ENCODE results near the gene FAM107B.

The FAM107B gene

DNA sequence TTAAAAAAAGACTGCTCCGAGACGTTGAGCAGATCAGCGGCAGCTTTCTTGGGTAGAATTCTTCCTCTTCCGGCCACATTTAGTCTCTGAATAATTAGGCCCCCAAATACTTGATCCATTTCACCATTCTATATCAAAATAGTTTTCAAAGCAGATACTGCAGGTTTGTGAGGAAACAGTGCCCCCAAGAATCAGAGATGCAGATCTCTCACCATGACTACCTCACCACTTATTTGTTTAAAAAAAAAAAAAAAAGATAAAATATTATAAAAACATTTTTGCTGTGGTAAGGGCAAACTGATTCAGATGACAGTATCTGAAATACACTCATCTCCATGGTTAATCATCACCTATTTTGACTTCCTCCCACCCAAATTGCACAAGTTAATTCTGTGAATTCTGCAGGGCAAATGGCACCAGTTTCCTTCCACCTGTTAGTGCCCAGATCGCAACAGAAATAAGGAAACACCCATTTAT, 210.4 kb downstream of the FAM107B start:
- TF ChIP-seq, protein P1, sequence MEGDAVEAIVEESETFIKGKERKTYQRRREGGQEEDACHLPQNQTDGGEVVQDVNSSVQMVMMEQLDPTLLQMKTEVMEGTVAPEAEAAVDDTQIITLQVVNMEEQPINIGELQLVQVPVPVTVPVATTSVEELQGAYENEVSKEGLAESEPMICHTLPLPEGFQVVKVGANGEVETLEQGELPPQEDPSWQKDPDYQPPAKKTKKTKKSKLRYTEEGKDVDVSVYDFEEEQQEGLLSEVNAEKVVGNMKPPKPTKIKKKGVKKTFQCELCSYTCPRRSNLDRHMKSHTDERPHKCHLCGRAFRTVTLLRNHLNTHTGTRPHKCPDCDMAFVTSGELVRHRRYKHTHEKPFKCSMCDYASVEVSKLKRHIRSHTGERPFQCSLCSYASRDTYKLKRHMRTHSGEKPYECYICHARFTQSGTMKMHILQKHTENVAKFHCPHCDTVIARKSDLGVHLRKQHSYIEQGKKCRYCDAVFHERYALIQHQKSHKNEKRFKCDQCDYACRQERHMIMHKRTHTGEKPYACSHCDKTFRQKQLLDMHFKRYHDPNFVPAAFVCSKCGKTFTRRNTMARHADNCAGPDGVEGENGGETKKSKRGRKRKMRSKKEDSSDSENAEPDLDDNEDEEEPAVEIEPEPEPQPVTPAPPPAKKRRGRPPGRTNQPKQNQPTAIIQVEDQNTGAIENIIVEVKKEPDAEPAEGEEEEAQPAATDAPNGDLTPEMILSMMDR (IDR thresholded peaks at IDR 0.05), result no peak
- H3K4me1 ChIP-seq (ENCODE audit: control insufficient read depth in 1 of 2, insufficient read depth in 1 of 2, low read depth in 1 of 2, low read length in 1 of 2), result peaks cover 92% of the 10 kb centered on the region in 2 experiments
- peak overlapping the region; percentile 95 for H3K27ac ChIP-seq
- H3K9me3 ChIP-seq, result no peaks in the 10 kb centered on the region
- H3K4me3 ChIP-seq (ENCODE audit: low read depth in 1 of 2, low read length in 1 of 2), result peak overlapping the region; percentile 15 to 27
- peaks cover 16% of the 10 kb centered on the region for H3K36me3 ChIP-seq
- H3K27me3 ChIP-seq, result no peaks in the 10 kb centered on the region

DNA sequence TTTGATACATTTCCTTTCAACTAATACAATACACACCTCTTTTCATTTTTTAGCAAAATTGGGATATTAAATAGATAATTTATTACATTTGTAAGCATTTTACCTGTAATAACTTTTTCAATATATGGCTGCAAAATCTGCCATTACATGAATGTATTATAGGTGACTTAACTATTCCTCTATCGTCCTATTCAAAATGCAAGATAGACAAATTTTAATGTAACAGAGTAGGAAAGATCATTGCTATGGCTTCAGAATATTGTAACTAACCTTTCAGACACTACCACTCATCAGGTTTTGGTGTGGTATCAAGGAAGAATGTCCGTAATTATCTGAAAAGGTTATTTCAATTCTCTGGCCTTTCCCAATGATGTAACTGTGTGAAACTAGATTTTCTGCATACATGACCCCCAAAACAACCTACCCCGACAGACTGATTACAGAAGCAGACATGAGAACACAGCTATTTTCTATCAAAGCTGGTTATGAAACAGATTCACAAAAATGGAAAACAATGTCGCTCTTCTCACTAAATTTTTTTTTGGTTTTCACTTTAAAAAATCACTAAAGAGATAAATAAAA, 211.2 kb downstream of the FAM107B start:
- no peaks in the 10 kb centered on the region for H3K9me3 ChIP-seq
- no peaks in the 10 kb centered on the region for H3K27me3 ChIP-seq
- peak overlapping the region; percentile 95 for H3K27ac ChIP-seq
- H3K4me1 ChIP-seq (ENCODE audit: control insufficient read depth in 1 of 2, insufficient read depth in 1 of 2, low read depth in 1 of 2, low read length in 1 of 2), result peaks cover 92 to 93% of the 10 kb centered on the region in 2 experiments
- TF ChIP-seq, protein P1 (IDR thresholded peaks at IDR 0.05), result no peak
- H3K4me3 ChIP-seq (ENCODE audit: low read depth in 1 of 2, low read length in 1 of 2), result peak overlapping the region in 1 of 2 experiments; percentile 27
- H3K36me3 ChIP-seq, result peaks cover 16% of the 10 kb centered on the region

DNA sequence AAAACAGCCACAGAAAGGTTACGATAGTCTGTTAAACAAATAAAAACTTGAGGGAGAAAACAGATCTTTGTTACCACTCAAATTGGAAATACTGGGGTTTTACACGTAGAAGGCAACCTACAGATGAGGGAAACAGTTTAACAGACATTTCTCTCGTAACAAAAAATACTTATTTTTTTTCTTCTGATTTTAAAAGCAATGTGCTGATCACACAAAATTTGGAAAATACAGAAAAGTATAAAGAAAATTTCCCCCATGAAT, 211.7 kb downstream of the FAM107B start:
- TF ChIP-seq, protein P1 (IDR thresholded peaks at IDR 0.05), result no peak
- H3K27ac ChIP-seq, result peak overlapping the region; percentile 95
- no peak overlapping the region for H3K4me3 ChIP-seq (ENCODE audit: low read depth in 1 of 2, low read length in 1 of 2)
- no peaks in the 10 kb centered on the region for H3K27me3 ChIP-seq
- H3K36me3 ChIP-seq, result peaks cover 13% of the 10 kb centered on the region
- peaks cover 92 to 94% of the 10 kb centered on the region in 2 experiments for H3K4me1 ChIP-seq (ENCODE audit: control insufficient read depth in 1 of 2, insufficient read depth in 1 of 2, low read depth in 1 of 2, low read length in 1 of 2)
- no peaks in the 10 kb centered on the region for H3K9me3 ChIP-seq

DNA sequence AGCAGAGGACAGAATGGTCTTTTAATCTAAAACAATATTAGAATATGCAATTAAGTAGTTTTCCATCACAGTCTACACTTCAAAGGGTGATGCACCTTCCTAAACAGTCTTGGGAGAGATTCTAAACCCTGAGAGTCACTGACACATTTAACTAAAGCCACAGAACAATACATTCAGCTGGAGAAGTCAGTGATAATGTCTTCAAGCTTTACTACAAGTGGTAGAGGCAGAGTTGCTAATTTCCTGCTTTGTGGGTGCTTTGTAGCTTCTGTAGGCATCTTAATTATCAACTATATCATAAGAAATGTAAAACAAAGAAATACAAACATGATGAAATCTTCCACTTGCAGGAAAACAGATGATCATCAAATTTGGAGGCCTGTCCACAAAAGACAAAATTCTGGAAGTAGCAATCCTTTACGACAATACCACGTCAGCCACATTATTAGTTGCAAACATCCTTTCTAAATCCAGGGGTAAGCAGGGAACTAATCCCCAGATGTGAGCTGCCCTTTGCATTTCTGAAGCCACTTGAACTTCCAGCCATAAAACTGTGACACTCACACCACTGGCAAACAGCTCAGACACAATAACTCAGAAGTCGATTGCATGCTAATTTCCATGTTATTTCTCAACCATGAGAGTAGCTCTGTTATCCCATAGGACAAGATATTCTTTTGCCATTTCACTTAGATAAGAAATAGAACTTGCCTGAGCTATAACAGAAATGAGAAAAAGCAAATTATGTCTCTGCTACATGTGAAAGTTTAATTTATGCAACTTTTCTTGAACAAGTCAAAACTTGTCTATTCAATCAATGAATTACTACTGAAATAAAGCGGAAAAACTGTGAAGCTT, 212.2 kb downstream of the FAM107B start:
- Histone ChIP-seq H3K27ac (peak overlapping the region; percentile 95), H3K4me1 (ENCODE audit: control insufficient read depth in 1 of 2, insufficient read depth in 1 of 2, low read depth in 1 of 2, low read length in 1 of 2) (peaks cover 94% of the 10 kb centered on the region in 2 experiments), H3K27me3 (no peaks in the 10 kb centered on the region)

DNA sequence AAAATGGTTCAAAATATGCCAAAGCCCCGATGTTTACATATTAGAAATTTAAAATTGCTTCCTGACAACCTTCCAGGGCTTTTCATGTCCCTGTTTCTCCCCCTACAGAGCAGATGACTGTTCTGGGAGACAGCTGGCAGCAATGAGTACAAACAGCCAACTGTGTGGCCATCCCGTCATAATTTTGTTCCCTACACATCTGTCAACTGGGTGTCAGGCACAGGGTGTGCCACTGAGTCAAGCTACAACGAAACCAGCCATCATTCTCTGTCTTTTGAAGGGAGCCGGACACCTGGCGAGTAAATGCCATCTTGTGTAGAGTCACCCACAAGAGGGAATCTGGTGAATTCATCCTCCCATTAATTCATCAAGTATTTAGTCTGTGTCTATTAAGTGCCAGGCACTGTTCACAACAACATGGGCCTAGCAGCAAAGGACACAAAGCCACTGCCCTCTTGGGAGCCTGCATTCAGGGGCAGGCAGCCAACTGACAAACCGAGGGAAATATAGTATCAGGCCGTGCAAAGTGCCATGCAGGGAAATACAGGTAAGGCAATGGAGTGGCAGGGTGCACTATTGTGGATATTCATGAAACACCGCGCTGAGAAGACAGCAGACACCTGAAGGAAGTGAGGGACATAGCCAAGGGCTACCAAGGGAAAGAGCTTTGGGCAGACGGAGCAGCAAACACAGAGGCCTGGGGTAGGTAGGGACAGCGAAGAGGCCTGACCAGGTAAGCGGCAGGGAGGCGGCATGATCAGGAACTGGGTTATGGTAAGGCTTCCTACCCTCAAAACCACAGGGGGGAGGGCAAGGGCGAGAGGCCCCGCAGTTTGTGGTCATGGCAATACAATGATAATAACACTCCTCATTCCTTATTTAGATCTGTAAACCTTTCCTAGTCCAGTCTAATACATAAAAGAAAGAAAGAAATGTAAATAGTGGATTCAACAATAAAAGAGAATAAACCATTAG, 213.6 kb downstream of the FAM107B start:
- H3K36me3 ChIP-seq, result no peaks in the 10 kb centered on the region
- peak overlapping the region; percentile 95 for H3K27ac ChIP-seq
- H3K9me3 ChIP-seq, result no peaks in the 10 kb centered on the region
- H3K27me3 ChIP-seq, result no peaks in the 10 kb centered on the region
- TF ChIP-seq, protein P1 (IDR thresholded peaks at IDR 0.05), result no peak
- H3K4me3 ChIP-seq (ENCODE audit: low read depth in 1 of 2, low read length in 1 of 2), result peak overlapping the region; percentile 38 to 39
- H3K4me1 ChIP-seq (ENCODE audit: control insufficient read depth in 1 of 2, insufficient read depth in 1 of 2, low read depth in 1 of 2, low read length in 1 of 2), result peaks cover 99 to 100% of the 10 kb centered on the region in 2 experiments

More for the DNA sequence above, 212.2 kb downstream of the FAM107B start:
- Histone ChIP-seq H3K4me3 (ENCODE audit: low read depth in 1 of 2, low read length in 1 of 2) (no peak overlapping the region), H3K36me3 (peaks cover 8% of the 10 kb centered on the region), H3K9me3 (no peaks in the 10 kb centered on the region)
- TF ChIP-seq, protein P1 (IDR thresholded peaks at IDR 0.05), result no peak
